ENCODE results near the gene ABCD4.
"Not testable (repeated sequence)": the region's sequence is repeated elsewhere in the genome, so short reads cannot be mapped to it uniquely, and the experiment has no call there.

ABCD4 gene

DNA sequence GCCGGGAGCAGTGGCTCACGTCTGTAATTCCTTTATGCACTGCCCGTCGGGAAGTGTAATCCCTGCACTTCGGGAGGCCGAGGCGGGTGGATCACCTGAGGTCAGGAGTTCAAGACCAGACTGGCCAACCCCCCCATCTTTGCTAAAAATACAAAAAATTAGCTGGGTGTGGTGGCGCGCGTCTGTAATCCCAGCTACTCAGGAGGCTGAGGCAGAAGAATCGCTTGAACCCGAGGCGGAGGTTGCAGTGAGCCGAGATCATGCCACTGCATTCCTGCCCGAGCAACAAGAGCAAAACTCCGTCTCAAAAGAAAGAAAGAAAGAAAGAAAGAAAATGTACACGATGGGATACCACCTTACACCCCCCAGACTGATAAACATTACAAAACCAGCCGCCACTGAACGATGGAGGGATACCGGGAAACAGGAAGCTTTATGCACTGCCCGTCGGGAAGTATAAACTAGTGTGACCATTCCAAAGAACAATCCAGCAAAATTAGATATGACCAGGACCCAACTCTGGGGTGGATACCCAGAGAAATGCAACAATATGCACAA is 1.1 kb downstream of the ABCD4 start:
- no peak for DNase-seq

DNA sequence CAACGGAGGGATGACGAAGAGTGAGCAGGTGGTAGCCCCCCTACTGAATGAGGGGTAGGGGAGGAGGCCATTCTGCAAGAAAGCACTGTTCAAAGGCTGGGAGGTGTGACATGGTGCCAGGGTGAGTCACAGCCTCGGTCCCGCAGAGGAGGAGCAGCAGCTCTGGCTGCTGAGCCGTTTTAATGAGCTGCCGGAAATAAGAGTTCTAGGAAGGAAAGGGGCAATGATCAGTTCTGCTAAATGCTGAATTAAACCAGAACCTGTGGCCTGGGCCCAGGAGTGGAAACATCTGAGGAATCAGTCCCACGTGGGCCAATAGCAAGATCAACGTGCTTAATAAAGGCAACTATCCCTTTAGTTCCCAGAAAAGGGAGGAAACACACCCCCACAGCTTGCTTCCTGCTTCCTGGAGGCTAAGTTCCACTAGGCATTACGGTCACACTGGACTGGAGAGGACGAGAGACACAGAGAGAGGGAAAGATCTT is 3.6 kb downstream of the ABCD4 start:
- DNase-seq = peak in 1 of 2 donors; percentile 26

GRCh38 chr14:74297986-74298385 is 4.7 kb downstream of the ABCD4 start:
- DNase-seq = no peak

DNA sequence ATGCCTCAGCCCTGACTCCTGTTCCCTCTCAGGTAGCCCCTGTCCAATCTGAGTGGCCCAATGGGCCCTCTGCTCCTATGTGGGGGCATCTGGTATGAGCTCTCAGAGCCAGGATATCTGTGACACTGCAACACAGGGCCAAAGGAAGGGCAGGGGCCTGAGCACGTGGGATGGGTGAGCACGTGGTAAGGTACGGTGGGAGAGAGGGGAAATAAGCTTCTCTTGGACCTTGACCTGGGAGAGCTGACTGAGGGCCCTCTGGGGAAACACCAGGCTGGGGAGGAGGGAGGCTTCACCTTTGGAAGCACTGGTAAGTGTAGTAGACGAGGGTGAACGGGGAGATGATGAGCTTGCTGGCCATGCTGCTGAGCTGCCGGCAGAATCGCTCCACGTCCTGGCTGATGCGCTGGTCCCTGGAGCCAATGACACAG is 6.7 kb downstream of the ABCD4 start:
- no peak for DNase-seq

DNA sequence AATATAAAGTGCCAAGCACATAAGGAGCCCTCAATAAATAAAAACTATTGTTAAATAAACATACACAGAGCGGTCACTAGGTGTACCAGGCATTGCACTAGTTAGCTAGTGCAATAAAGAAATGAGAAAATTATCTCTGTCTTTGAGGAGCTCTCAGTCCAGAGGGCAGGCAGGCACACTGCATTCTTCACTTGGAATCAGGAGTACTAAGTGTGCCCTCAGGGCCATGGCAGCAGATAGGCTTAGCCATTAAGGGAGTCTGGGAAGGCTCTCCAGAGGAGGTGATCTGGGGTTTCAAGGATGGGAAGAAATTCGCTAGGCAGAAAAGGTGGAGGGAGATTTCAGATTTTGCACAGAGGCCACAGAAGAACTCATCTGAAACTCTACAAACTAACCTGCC is 9.1 kb downstream of the ABCD4 start:
- no peak for DNase-seq

- no peak for DNase-seq
Observed at GRCh38 chr14:74292061-74292460, 10.7 kb downstream of the ABCD4 start.

DNA sequence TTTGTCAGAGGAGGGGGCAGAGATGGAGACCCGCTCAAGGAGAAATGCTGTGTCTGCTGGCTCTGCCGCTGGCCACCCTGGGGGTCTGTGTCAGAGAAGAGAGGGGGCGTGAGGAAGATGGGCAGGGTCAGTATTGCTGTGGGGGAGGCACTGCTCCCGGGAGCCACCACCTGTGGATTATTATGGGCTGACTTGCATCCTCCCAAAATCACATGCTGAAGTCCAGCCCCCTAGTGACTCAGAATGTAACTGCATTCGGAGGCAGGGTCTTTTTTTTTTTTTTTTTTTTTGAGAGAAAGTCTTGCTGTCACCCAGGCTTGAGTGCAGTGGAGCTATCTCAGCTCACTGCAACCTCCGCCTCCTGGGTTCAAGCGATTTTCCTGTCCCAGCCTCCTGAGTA is 12.3 kb downstream of the ABCD4 start:
- DNase-seq = peak in 1 of 2 donors; percentile 28

GRCh38 chr14:74289801-74290200 is 12.9 kb downstream of the ABCD4 start:
- no peak for DNase-seq

GRCh38 chr14:74286736-74287135 is 16.0 kb downstream of the ABCD4 start:
- DNase-seq = no peak

DNA sequence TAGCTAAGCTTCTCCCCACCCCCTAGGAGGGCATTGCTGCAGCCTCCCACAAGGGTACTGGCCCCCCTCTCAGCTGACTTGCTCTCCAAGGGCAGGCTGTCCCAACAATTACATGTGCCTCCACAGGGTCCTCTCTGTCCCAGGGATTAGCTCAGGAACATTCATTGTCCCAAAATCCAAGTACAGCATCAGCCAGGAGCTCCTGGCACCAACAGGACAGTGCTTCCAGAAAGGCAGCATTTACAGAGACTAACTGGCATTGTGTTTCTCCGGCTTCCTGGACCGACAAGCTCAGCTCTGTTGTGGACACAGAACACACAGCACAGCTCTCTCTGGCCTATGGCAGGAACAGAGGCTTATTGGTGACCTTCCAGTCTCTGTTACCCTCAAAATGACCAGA is 21.7 kb downstream of the ABCD4 start:
- no peak for DNase-seq

GRCh38 chr14:74278080-74278479 is 24.7 kb downstream of the ABCD4 start:
- no peak for DNase-seq

- no peak for DNase-seq
Observed at GRCh38 chr14:74275241-74275841, 27.4 kb downstream of the ABCD4 start.

- no peak for DNase-seq
Observed at GRCh38 chr14:74271365-74271764, 31.4 kb downstream of the ABCD4 start.

DNA sequence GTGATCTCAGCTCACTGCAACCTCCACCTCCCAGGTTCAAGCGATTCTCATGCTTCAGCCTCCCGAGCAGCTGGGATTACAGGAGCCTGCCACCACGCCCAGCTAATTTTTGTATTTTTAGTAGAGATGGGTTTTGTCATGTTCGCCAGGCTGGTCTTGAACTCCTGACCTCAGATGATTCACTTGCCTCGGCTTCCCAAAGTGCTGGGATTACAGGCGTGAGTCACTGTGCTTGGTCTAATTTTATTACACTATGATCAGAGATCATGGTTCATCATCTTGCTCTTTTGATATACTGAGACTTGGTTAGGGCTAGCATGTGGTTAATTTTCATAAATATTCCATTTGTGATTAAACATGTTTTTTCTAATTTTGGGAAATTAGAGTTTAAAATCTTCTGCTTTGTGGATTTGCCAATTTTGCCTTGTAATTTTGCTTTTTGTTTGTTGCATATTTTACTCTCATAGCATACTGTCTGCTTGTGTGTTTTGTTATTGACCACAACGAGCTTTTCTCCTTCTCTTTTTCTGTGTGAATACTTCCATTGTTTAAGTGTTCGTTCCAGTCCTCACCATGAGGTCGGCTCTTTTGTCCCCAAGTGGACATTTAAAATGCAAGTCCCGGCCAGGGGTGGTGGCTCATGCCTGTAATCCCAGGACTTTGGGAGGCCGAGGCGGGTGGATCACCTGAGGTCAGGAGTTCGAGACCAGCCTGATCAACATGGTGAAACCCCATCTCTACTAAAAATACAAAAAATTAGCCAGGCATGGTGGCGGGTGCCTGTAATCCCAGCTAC is 32.2 kb downstream of the ABCD4 start:
- not testable (repeated sequence) for DNase-seq

DNA sequence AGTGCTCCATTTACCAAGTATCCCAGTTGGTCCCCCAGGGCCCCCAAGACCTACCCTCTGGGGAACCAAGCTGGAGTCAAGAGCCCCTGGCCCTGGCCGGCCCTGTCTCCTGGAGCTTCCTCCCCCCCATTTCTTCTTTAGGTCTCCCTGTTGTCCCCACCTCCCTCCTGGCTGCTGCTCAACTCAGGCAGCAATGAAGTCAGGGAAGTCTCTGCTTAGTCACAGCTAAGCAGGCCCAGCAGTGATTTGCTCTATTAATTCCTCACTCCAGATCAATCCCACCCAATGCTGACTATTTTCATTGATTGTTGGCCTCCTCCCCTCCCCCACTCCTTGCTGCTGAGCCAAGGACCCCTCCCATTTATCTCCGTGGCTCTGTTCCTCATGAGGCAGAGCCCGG is 35.1 kb downstream of the ABCD4 start:
- no peak for DNase-seq

DNA sequence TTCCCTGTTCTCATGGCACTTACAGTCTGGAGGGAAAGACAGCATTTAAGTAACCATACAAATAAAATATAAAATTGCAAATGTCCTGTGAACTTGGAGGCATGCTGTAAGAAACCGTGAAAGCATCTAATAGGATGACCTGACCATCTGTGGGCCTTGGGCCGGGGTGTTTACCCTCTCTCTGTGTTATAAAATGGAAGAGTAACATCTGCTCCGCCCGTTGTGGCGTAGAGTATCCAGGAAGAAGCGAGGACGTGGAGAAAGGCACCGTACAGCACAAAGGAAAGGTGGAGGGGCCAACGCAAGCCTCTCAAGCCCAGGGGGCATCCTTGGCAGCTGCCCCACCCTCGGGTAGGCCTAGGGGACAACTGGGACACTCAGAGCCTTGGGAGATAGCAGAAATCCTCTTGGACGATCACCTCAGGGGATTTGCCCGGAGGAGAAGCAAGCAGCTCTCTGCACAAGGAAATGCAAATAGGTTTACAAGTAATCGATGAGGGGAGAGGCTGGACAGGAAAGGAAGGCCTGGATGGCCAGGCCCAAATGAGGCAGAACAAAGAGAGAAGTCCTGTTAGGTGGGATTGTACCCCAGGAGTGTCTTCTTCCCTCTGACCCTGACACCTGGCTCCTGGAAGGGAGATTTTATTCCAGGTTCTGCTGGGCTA is 37.3 kb downstream of the ABCD4 start:
- no peak for DNase-seq

DNA sequence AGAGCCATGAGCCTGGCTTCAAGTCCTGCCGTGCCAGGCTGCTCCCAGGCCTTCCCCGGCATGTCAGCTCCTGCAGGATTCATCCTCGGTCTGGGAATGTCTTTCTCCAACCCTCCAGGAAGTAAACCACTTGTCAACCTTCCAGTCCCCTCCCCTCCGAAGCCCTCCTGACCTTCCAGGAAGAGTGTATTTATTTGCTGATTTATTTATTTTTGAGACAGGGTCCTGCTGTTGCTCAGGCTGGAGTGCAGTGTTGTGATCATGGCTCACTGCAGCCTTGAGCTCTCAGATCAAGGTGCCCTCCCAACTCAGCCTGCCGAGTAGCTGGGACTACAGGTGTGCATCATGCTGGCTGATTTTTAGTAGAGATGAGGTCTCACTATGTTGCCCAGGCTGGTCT is 38.8 kb downstream of the ABCD4 start:
- DNase-seq = no peak

GRCh38 chr14:74263181-74263580 is 39.6 kb downstream of the ABCD4 start:
- no peak for DNase-seq

- no peak for DNase-seq
Observed at GRCh38 chr14:74262076-74262475, 40.7 kb downstream of the ABCD4 start.

- DNase-seq = no peak
Observed at GRCh38 chr14:74261288-74261687, 41.4 kb downstream of the ABCD4 start.

- DNase-seq = no peak
Observed at GRCh38 chr14:74260525-74261233, 42.1 kb downstream of the ABCD4 start.

- no peak for DNase-seq
Observed at GRCh38 chr14:74259513-74259912, 43.2 kb downstream of the ABCD4 start.

GRCh38 chr14:74258764-74259035 is 44.0 kb downstream of the ABCD4 start:
- no peak for DNase-seq

Measured in CD4-positive, alpha-beta T cell treated with Interleukin-1 beta for 1 hour (primary cell).